Measurements from ENCODE around the gene ZNF563.

DNA sequence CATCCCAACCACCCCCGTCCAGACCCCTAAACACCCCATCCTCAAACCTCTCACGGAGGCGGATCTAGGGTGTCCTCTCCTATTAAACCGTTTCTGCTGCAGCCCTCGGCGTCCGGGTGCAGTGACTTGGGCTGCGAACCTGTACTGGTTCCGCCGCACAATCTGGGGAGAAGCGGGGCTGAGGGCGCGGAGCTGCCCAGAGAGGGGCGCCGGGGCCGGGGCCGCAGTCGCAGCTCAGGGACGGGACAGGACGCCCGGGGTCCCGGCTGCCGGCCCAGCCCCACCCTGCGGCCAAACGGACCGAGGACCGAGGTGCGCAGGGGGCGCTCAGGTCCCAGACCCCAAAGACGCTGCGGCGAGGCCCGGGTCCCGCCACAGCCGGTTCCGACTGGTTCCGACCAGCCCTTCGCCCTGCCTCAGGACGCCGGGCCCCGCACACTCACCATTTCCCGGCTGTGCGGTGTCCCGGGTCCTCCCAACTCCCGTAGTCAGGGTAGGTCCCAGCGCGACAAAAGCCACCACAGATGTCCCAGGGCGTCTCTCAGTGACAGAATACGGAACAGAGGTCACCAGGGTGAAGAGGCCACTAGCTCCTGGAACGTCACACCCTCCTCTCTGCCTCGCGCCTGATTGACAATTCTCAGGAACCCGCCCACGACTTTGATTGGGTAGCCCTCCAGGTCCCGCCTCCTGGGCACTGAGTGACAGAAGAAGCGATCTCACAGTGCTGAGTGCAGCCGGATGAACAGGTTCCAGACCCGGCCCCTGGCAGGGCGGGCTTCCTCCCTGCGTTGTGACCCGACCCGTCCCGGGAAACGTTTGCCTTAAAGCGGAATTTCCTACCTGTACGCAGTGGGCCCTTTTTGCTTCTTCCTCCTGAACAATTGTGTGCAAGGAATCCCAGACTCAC, 38.9 kb downstream of the ZNF563 start, which contains the start of gene ZNF44:
- TF ChIP-seq, protein P1, sequence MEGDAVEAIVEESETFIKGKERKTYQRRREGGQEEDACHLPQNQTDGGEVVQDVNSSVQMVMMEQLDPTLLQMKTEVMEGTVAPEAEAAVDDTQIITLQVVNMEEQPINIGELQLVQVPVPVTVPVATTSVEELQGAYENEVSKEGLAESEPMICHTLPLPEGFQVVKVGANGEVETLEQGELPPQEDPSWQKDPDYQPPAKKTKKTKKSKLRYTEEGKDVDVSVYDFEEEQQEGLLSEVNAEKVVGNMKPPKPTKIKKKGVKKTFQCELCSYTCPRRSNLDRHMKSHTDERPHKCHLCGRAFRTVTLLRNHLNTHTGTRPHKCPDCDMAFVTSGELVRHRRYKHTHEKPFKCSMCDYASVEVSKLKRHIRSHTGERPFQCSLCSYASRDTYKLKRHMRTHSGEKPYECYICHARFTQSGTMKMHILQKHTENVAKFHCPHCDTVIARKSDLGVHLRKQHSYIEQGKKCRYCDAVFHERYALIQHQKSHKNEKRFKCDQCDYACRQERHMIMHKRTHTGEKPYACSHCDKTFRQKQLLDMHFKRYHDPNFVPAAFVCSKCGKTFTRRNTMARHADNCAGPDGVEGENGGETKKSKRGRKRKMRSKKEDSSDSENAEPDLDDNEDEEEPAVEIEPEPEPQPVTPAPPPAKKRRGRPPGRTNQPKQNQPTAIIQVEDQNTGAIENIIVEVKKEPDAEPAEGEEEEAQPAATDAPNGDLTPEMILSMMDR (conservative IDR thresholded peaks at IDR 0.05; ENCODE audit: low read depth, low read length) = no peak
- TF ChIP-seq EZH2 (IDR thresholded peaks at IDR 0.05; ENCODE audit: borderline replicate concordance, low read depth, low read length, poor library complexity, severe bottlenecking) = no peak
